Measurements from ENCODE around the gene EFCC1.

Gene EFCC1

DNA sequence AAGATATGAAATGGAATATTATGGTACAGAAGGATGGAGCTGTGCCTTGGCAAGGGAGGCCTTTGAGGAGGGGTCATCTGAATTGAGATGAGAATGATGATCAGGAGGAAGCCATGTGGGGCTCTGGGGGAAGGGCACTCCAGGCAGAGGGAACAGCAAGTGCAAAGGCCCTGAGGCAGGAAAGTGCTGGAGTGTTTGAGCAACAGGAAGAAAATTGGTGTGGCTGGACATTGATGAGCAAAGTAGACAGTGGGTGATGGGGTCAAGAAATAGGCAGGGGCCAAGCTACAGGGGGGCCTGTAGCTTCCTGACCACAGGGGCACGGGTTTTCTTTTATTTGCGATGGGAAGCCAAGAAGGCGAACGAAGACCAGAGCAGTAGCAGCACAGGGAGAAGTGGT lies 56.1 kb downstream of the EFCC1 start:
- DNase-seq: no peak

DNA sequence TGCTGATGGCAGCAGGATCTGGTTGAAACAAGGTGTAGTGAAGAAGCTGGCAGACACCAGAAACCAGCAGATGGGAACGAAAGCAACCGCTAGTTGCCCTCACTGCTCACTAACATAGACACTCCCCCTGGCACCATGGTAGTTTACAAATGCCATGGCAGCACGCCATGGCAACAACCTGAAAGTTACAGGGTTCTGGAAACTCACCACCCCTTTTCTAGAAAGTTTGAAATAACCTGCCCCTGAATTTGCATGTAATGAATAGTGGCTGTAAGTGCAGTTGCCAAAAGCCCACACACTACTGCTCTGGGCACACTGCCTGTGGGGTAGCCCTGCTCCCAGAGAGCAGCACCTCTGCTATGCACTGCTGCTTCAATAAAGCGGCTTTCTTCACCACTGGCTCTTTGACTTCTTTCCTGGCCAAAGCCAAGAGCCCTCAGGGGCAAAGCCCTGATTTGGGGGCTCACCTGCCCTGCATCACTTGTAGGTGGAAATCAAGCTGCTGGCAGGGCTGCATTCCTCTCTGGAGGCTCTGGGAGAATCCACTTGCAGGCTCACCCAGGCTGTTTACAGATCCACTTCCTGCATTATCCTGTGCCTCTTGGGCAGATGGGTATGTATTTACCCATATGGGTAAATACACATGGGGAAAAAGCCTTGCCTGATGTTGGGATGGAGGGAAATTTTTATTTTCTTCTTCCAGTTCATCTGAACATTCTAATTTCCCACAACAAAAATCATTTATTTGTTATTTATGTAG lies 57.5 kb downstream of the EFCC1 start:
- peak in 1 of 5 experiments; percentile 69 for DNase-seq

DNA sequence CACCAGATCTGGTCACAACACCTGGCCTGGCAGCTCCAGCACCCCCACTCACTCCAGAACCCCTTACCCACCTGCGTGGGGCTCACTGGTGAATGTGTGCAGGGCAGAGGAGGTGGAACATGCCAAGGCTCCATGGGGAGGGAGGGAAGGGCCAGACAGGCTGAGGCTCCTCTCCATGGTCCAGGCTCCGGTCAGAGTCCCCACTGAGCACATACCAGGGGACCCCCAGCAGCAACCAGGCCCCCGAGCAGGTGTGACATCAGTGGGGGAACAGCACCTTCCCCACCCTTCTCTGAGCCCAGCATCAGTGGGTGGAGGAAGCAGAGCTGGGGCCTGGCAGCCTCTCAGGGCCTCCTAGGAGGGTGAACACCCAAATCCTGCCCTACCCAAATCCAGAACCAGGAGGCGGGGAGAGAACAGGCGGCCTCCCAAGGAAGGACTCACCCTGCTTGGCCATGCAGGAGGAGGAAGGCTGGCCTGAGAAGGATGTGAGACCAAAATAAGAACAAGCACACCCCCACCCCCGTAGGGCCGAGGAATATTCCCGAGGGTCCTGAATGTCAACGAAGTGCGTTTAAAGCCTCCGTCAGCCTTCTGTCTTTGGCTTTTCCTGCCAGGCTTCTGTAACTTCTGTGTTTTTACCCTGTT lies 58.3 kb downstream of the EFCC1 start:
- DNase-seq: no peak

DNA sequence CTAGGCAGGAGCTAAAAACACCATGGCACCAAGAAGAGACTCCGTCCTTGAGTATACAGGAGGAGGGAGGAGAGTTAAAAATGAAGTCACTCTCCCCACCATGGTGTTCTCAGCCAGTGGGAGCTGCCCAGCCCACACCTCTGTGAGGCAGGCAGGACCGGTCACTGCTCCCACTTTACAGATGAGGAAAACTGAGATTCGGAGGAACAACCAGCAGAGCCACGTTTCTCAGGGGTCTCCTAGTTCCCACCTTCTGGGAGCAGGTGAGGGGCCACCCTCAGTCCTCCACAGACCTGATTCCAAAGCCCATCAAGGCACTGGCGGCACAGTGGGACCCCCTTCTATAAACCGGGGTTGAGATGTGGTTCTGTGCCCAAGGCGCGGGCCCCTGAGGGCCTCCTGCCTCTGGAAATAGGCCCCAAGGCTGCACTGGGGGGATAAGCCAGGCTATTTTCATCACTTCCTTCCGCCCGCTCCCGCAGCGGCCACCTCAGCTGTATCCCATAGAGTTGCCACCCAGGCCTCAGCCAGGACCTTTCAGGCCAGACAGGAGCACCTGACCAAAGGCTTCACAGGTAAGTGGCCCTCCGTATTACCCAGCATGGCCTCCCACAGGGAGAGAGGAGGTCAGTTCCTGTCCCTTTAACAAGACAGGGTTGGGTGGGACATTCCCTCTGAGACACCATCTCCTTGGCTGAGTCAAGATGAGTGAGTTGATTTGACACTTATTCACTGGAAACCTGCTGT lies 59.3 kb downstream of the EFCC1 start, which contains the start of gene GP9:
TSS of gene GP9 (plus strand) at position 504 of the 747 bp plus-strand sequence. CDS start 961 bp downstream, outside the sequence.
- no peak for DNase-seq

DNA sequence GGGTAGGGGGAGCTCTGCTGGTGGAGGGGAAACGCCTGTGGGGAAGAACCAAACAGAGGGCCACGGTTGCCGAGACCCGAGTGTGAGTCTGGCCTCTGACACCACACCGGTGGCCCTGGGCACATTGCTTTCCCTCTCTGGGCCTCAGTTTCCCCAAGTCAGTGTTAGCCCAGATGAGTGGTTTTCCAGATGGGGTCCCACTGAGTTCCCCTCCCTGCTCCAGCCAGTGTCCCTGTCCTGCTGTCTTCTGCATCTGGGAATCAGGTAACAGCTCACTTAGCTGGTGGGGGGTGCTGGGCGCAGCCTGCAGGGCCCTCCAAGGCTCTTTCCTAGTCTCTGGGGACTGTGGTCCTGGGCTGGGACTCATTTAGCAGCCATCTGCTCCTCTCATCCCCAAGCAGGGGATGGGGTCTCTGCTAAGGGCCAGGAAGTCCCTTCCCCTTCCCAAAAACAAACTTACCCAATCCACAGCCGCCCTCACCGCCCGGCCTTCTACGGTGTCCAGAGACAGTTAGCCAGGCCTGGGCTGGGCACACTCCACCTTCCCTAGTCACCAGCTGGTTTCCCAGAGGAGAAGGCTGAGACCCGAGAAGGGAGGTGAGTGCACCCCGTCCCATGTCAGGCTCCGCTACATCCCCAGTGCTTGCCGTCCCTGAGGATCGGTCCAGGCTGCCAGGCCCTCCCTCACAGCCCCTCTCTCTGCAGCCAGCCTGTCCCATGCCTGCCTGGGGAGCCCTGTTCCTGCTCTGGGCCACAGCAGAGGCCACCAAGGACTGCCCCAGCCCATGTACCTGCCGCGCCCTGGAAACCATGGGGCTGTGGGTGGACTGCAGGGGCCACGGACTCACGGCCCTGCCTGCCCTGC lies 60.2 kb downstream of the EFCC1 start:
- DNase-seq: no peak

DNA sequence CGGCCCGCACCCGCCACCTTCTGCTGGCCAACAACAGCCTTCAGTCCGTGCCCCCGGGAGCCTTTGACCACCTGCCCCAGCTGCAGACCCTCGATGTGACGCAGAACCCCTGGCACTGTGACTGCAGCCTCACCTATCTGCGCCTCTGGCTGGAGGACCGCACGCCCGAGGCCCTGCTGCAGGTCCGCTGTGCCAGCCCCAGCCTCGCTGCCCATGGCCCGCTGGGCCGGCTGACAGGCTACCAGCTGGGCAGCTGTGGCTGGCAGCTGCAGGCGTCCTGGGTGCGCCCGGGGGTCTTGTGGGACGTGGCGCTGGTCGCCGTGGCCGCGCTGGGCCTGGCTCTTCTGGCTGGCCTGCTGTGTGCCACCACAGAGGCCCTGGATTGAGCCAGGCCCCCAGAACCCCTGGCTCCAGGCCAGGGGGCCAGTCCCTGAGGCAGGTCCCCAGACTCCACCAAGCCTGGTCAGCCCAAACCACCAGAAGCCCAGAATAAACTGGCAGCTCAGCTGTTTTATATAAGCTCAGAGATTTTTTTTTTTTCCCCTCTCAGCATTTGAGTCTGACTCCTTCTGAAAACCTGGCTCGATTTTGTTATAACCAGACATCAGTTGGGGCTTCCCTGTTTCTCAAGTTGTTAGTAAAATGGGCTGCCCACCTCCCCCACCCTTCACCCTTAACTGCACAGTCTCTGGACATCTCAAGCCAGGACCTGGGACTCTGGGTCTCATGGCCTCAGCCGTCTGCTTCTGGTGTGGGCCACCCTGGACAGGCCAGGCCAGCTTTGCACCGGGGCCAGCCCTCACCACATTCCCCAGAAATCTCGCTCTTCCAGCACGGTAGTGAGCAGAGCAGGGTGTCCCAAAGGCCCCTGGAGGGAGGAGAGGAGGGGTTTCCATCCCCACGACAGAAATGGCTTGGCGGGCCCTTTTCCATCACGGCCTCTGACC lies 61.1 kb downstream of the EFCC1 start:
- no peak for DNase-seq

DNA sequence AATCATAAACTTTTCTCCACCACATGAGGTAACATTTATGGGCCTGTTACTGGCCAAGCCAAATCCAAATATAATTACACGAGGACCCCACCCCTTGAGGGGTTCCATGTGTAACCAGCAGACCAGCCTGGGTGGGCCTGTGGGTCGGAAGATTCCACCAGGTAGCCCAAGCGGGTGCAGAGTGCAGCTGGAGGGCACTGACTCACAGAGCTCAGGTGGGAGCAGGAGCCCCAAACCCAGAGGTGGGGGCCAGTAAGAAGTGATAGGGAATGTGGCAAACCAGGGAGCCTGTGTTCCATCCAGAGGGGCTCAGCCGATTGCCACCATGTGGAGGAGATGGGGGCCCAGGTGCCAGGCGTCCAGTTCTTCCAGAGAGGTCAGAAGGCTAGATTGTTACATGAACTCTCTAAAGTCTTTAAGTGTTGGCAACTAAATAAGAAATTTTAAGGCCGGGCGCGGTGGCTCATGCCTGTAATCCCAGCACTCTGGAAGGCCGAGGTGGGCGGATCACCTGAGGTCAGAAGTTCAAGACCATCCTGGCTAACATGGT lies 62.1 kb downstream of the EFCC1 start:
- no peak for DNase-seq

DNA sequence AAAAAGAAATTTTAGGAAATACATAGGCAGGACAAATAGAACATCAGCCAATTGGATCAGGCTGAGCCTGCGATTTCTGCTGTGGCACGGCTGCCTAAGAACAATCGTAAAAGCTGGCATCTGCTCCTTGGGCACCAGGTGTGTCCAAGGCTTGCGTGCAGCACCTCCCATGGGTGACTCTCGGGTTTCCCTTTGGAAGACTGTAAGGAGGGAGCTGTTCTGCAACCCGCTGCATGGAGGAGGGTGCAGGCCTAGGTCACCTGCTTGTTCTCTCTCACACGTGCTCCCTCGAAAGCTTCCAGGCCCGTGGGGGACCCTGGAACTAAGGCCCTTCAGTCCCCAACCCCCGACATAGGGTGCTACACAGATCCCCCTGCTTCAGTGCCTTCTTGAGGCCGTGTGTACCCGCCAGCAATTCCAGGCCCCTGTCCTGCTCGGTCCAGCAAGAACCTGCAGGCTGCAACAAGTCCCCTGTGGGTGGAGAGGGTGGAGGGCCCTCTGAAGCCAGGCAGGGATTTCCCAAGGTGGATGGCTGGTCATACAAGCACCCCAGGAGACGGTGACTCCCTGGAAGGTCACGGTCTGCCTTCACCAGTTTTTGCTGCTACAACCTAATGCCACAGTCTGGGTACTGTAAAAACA lies 62.9 kb downstream of the EFCC1 start:
- no peak for DNase-seq

DNA sequence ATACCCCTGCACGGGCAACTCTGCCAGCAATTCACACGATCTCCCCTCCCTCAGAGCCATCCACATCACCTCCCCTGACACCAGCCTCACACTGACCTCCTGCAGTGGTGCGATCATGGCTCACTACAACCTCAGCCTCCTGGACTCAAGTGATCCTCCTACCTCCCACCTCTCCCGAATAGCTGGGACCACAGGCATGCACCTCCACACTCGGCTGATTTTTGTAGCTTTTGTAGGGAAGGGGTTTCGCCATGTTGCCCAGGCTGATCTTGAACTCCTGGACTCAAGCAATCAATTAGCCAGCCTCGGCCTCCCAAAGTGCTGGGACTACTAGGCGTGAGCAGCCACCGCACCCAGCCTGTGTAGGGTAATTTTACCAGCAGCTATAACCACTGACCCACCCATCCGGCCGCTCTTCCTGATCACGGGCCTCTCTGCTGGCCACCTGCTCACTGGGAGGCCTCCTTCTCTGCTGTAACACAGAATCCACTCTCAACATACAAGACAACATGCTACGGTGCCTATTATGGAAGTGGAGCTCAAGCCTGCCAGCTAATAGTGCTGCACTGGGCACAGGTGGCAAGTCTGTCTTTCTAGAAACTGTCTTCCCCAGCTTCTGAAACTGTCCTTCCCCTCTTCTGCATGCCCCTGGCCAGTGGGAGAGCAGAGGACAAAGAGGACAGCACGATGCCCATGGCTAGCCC lies 64.1 kb downstream of the EFCC1 start:
- DNase-seq: no peak

DNA sequence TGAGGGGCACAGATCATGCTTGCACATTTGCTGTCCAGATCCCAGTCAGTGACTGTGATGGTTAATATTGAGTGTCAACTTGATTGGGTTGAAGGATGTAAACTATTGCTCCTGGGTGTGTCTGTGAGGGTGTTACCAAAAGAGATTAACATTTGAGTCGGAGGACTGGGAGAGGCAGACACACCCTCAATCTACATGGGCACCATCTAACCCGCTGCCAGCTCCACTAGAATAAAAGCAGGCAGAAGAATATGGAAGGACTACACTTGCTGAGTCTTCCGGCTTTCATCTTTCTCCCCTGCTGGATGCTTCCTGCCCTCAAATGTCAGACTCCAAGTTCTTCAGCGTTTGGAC lies 64.6 kb downstream of the EFCC1 start:
- DNase-seq: no peak

DNA sequence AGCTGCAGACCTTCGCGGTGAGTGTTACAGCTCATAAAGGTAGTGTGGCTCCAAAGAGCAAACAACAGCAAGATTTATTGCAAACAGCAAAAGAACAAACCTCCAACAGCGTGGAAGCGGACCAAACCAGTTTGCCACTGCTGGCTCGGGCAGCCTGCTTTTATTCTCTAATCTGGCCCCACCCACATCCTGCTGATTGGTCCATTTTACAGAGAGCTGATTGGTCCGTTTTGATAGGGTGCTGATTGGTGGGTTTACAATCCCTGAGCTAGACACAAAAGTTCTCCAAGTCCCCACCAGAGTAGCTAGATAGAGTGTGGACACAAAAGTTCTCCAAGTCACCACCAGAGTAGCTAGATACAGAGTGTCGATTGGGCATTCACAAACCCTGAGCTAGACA lies 66.6 kb downstream of the EFCC1 start:
- DNase-seq: peak in 2 of 5 experiments; percentile 7 to 48

DNA sequence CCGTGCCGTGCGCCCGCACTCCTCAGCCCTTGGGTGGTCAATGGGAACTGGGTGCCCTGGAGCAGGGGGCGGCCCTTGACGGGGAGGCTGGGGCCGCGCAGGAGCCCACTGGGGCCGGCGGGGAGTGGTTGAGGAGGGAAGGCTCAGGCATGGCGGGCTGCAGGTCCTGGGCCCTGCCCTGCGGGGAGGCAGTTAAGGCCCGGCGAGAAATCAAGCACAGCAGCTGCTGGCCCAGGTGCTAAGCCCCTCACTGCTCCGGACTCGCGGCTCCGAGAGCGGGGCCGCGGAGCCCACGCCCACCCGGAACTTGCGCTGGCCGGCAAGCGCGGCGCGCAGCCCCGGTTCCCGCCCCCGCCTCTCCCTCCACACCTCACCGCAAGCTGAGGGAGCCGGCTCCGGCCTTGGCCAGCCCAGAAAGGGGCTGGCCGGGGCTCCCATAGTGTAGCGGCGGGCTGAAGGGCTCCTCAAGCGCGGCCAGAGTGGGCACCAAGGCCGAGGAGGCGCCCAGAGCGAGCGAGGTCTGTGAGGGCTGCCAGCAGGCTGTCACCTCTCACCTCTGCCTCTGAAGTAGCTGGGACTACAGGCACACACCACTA lies 67.3 kb downstream of the EFCC1 start:
- peak in 1 of 5 experiments; percentile 21 for DNase-seq

DNA sequence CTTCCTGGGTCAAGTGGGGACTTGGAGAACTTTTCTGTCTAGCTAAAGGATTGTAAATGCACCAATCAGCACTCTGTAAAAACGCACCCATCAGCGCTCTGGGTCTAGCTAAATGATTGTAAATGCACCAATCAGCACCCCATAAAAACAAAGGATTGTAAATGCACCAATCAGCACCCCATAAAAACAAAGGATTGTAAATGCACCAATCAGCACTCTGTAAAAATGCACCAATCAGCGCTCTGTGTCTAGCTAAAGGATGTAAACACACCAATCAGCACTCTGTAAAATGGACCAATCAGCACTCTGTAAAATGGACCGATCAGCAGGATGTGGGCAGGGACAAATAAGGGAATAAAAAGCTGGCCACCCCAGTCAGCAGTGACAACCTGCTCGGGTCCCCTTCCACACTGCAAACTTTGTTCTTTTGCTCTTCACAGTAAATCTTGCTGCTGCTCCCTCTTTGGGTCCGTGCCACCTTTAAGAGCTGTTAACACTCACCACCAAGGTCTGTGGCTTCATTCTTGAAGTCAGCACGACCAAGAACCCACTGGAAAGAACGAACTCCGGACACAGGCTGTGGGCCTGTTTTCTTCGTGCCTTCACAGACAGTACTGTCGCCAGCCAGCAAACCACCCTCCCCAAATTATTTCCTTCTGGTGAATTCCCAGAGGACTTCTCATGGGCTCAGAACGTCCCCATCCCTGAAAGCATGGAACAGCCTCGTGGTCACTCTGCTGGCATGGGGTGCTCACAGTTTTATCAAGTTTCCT lies 68.4 kb downstream of the EFCC1 start:
- peak in 1 of 5 experiments; percentile 22 for DNase-seq

DNA sequence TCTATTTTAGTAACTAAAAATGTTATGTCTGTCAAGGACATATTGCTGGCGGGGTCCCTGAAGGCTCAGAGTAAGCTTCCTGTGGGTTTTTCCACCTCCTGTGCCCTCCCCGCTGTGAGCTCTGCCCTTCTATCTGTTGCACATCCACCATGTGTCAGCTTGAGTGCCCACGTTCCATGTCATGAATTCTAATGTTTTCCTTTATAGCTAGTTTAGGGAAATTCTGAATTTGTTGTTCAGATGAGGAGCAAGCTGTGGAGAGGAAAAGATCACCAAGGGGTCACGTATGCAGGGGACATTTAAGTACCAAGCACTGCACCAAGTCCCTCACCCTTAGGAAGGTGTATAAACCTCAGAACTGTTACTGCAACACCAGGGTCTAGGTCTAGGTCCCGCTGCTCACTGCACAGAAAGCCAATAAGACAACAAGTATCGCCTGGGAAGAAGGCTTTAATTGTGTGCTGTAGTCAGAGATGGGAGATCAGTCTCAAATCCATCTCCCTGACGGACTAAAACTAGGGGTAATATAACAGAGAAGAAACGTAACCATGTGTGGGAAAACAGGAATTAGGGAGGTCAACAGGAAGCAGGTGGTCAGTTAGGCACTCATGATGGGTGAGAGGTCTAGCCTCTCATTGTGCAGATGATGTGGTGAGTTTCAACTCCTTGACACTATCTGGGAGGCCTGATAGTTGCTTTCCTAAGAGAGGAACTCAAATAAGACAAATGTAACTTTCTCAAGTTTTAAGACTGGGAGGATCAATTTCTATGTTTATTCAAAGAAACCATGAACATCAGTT lies 69.2 kb downstream of the EFCC1 start:
- no peak for DNase-seq

DNA sequence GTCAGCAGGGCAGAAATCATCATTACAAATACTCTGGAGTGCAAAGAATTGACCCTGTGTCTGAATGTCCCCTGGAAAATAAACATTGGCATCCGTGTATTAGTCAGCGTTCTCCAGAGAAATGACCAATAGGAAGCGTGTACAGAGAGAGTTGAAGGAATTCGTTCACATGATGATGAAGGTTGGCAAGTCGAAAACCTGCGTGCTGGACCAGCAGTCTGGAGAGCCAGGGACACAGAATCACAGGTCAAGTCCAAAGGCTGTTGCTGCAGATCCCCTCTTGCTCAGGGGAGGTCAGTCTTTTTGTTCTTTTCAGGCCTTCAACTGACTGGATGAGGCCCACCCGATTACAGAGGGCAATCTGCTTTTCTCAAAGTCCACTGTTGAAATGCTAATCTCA lies 76.1 kb downstream of the EFCC1 start:
- no peak for DNase-seq

DNA sequence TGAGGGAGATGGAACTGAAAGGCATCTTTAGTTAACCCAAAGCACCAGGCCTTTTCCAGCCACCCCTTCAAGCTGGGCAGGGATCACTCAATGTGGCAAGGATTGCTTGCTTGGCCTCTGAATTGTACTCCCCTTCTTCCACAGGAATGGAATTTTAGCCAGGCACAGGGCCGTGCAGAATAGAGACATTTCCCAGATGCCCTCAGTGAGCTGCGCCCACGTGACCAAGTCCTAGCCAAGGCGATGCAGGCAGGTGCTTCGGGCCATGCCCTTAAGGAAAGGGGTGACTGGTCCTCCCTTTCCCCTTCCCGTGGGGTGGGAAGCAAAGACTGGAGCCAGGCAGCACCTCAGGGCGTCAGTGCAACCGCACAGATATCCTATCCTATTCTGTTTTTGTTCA lies 77.4 kb downstream of the EFCC1 start:
- DNase-seq: no peak

DNA sequence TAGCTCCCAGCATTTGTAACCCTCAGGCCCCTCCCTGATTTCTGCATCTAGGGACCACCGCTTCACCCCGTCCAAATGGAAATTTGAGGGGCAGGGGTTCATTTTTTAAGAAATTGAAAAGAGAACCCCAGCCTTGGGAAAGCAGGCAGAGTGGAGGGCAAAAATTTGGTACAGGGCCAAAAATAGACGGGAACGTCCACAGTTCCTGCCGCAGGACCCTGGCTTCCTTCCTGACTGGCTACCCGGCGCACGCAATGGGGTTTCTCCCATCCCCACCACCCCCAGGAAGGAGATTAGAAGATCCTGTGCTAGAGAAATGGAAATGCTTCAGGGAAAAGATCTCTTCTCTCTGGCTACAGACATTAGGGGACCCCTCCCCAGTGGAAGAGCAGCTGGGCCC lies 80.4 kb downstream of the EFCC1 start:
- no peak for DNase-seq

DNA sequence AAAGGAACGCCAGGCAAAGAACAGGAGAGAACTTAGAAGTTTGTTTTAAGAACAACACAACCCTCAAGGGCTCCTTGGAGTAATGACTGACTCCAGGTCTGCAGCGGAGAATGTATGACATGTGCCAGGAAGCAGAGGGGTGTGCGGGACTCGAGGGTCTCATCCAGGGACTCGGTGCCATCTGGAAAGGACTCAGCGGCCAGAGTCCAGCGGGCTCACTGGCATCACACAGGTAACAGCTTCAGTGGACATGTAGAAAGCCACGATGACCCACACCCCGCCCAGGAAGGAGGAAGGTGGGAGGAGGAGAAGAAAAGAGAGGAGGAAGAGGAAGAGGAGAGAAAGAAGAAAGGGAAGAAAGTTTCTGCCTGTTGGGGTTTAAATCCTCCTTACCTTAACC lies 80.9 kb downstream of the EFCC1 start:
- DNase-seq: no peak
